ENCODE measurements around the gene SYT9. TPM values are rescaled to one million over a fixed set of nuclear protein-coding genes. Genes with fewer than 3 reads are reported as not detected.

Gene SYT9
- polyA plus RNA-seq, 1 of the 3 experiments (the other 2 are of a cell fraction): 0.10 TPM

GRCh38 chr11:7270233-7270865 is 18.6 kb downstream of the SYT9 start:
- Histone ChIP-seq H3K4me2 (no peak overlapping the region), H3K79me2 (ENCODE audit: insufficient read depth) (no peaks in the 10 kb centered on the region), H4K20me1 (ENCODE audit: insufficient read depth) (no peaks in the 10 kb centered on the region), H3K36me3 (replicated peaks in 1 of 2; ENCODE audit: control insufficient read depth in 1 of 2, insufficient read depth in 2 of 2, low read length in 1 of 2) (no peaks in the 10 kb centered on the region), H3K27me3 (ENCODE audit: insufficient read depth) (no peaks in the 10 kb centered on the region), H3K9ac (no peak overlapping the region), H3F3A (replicated peaks; ENCODE audit: insufficient read depth) (no peaks in the 10 kb centered on the region), H3K9me3 (no peaks in the 10 kb centered on the region), H2AFZ (ENCODE audit: low read depth) (no peak overlapping the region), H3K4me1 (ENCODE audit: control insufficient read depth in 1 of 2, insufficient read depth in 2 of 2, low read depth in 1 of 2, low read length in 1 of 2) (peaks cover 0 to 2% of the 10 kb centered on the region in 2 experiments; a peak in 2 of 4 replicates), H3K27ac (ENCODE audit: low read depth in 2 of 2, low read length in 1 of 2) (no peak overlapping the region; a peak in 1 of 4 replicates), H3K4me3 (ENCODE audit: low read depth in 2 of 2, low read length in 1 of 2) (no peak overlapping the region), H3K9me2 (0 out of 2 replicates have a peak, but pooled peaks cover 2% of the 10 kb centered on the region)
- ChIA-PET POLR2A (no interaction called here), CTCF (interaction anchor here (0.6 to 1.5 kb wide), 4 partner anchors 8 to 458 kb away, joined by 3 to 7 read pairs (median 5); no protein-coding TSS in a partner anchor)
- peak; percentile 17 for DNase-seq
- 9% methylated on average over 3 of the region's 3 CpGs for WGBS (ENCODE audit: low lambda C conversion rate)
- TF ChIP-seq RCOR1 (IDR thresholded peaks at IDR 0.05; ENCODE audit: low read length) (peak; percentile 77), JUND (IDR thresholded peaks at IDR 0.05) (no peak), TEAD4 (IDR thresholded peaks at IDR 0.05; ENCODE audit: borderline replicate concordance, insufficient read depth) (peak; percentile 26; the same call in 1 of the 2 replicates), CHD2 (IDR thresholded peaks at IDR 0.05; ENCODE audit: low read length, partially characterized antibody) (peak; percentile 16), GATA2 (CRISPR knock-in tag; IDR thresholded peaks at IDR 0.05) (peak; percentile 53), NRF1 (IDR thresholded peaks at IDR 0.05; ENCODE audit: low read depth, low read length) (no peak), FOXJ3 (CRISPR knock-in tag; IDR thresholded peaks at IDR 0.05) (peak; percentile 13; the same call in 1 of the 2 replicates), EP300 (IDR thresholded peaks at IDR 0.05; ENCODE audit: borderline replicate concordance in 1 of 2, low read depth in 1 of 2, low read length in 1 of 2) (peak in 1 of 2 experiments; percentile 73; a peak in 2 of 4 replicates)

- no peak overlapping the region for H3K27ac ChIP-seq (ENCODE audit: low read depth in 2 of 2, low read length in 1 of 2)
- H3K9me2 ChIP-seq: no peaks in the 10 kb centered on the region
- ChIA-PET CTCF (interaction anchor here (1.2 to 1.9 kb wide), 2 partner anchors 128 to 393 kb away, joined by 3 to 6 read pairs; no protein-coding TSS in a partner anchor), POLR2A (no interaction called here)
- 19% methylated on average over 2 of the region's 2 CpGs for WGBS (ENCODE audit: low lambda C conversion rate)
- no peaks in the 10 kb centered on the region for H3K36me3 ChIP-seq (replicated peaks in 1 of 2; ENCODE audit: control insufficient read depth in 1 of 2, insufficient read depth in 2 of 2, low read length in 1 of 2)
- no peaks in the 10 kb centered on the region for H4K20me1 ChIP-seq (ENCODE audit: insufficient read depth)
- DNase-seq: no peak
- H3K9ac ChIP-seq: no peak overlapping the region
- no peaks in the 10 kb centered on the region for H3K79me2 ChIP-seq (ENCODE audit: insufficient read depth)
- peaks cover 0 to 2% of the 10 kb centered on the region in 2 experiments; a peak in 2 of 4 replicates for H3K4me1 ChIP-seq (ENCODE audit: control insufficient read depth in 1 of 2, insufficient read depth in 2 of 2, low read depth in 1 of 2, low read length in 1 of 2)
- H3K4me3 ChIP-seq (ENCODE audit: low read depth in 2 of 2, low read length in 1 of 2): no peak overlapping the region
- no peak overlapping the region for H3K4me2 ChIP-seq
- TF ChIP-seq REST (IDR thresholded peaks at IDR 0.05; ENCODE audit: low read depth, low read length) (peak; percentile 84), IRF3 (IDR thresholded peaks at IDR 0.05; ENCODE audit: low read depth, low read length) (no peak), FOXJ3 (CRISPR knock-in tag; IDR thresholded peaks at IDR 0.05) (no peak), USF1 (IDR thresholded peaks at IDR 0.05; ENCODE audit: borderline replicate concordance, low read depth) (no peak), POLR2AphosphoS5 (IDR thresholded peaks at IDR 0.05; ENCODE audit: low read depth, low read length) (no peak), TEAD4 (IDR thresholded peaks at IDR 0.05; ENCODE audit: borderline replicate concordance, insufficient read depth) (no peak), EP300 (IDR thresholded peaks at IDR 0.05; ENCODE audit: borderline replicate concordance in 1 of 2, low read depth in 1 of 2, low read length in 1 of 2) (no peak)
- TF ChIP-seq, protein P1, sequence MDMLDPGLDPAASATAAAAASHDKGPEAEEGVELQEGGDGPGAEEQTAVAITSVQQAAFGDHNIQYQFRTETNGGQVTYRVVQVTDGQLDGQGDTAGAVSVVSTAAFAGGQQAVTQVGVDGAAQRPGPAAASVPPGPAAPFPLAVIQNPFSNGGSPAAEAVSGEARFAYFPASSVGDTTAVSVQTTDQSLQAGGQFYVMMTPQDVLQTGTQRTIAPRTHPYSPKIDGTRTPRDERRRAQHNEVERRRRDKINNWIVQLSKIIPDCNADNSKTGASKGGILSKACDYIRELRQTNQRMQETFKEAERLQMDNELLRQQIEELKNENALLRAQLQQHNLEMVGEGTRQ (IDR thresholded peaks at IDR 0.05; ENCODE audit: borderline replicate concordance, low read depth, low read length): no peak
- H3F3A ChIP-seq (replicated peaks; ENCODE audit: insufficient read depth): no peaks in the 10 kb centered on the region
- H3K9me3 ChIP-seq: no peaks in the 10 kb centered on the region
- H3K27me3 ChIP-seq (ENCODE audit: insufficient read depth): no peaks in the 10 kb centered on the region
- H2AFZ ChIP-seq (ENCODE audit: low read depth): no peak overlapping the region
Measured at GRCh38 chr11:7272373-7272772, 20.7 kb downstream of the SYT9 start.
